ENCODE measurements around the gene RNFT2.
A peak's percentile ranks its signal among the peaks of the same experiment; 100 is the strongest.

Gene RNFT2

GRCh38 chr12:116700066-116700465, 38.0 kb upstream of the RNFT2 start:
- no peak for TF ChIP-seq CTCF (IDR thresholded peaks at IDR 0.05; ENCODE audit: low read depth, low read length, poor library complexity, severe bottlenecking)
- no peak for TF ChIP-seq EZH2phosphoT487 (IDR thresholded peaks at IDR 0.05; ENCODE audit: borderline replicate concordance, low read length)
- no peaks in the 10 kb centered on the region for H4K20me1 ChIP-seq (ENCODE audit: control insufficient read depth, insufficient read depth, low read depth, low read length)
- peaks cover 5% of the 10 kb centered on the region for H3F3A ChIP-seq (ENCODE audit: control insufficient read depth, insufficient read depth)
- no peak overlapping the region for H3K27ac ChIP-seq (ENCODE audit: low read depth, low read length)
- H3K4me2 ChIP-seq (ENCODE audit: low read length), result no peak overlapping the region
- H3K9me3 ChIP-seq (ENCODE audit: control insufficient read depth, insufficient read depth, low read length), result no peaks in the 10 kb centered on the region
- no peaks in the 10 kb centered on the region for H3K36me3 ChIP-seq (ENCODE audit: control insufficient read depth, low read length)
- no peaks in the 10 kb centered on the region for H3K79me2 ChIP-seq (ENCODE audit: control insufficient read depth, low read length)
- peaks cover 13% of the 10 kb centered on the region for H3K27me3 ChIP-seq (ENCODE audit: control insufficient read depth, low read length)
- peaks cover 37% of the 10 kb centered on the region for H3K4me1 ChIP-seq (ENCODE audit: control insufficient read depth, low read length)
- H3K9me2 ChIP-seq (replicated peaks; ENCODE audit: control insufficient read depth, low read length), result no peaks in the 10 kb centered on the region
- no peak overlapping the region for H3K4me3 ChIP-seq (ENCODE audit: low read length)

- Histone ChIP-seq H3F3A (ENCODE audit: control insufficient read depth, insufficient read depth) (peaks cover 15% of the 10 kb centered on the region), H3K27me3 (ENCODE audit: control insufficient read depth, low read length) (peaks cover 3% of the 10 kb centered on the region), H3K9me2 (replicated peaks; ENCODE audit: control insufficient read depth, low read length) (no peaks in the 10 kb centered on the region), H3K9me3 (ENCODE audit: control insufficient read depth, insufficient read depth, low read length) (no peaks in the 10 kb centered on the region), H3K36me3 (ENCODE audit: control insufficient read depth, low read length) (no peaks in the 10 kb centered on the region), H3K4me2 (ENCODE audit: low read length) (no peak overlapping the region), H3K79me2 (ENCODE audit: control insufficient read depth, low read length) (no peaks in the 10 kb centered on the region), H3K4me1 (ENCODE audit: control insufficient read depth, low read length) (peaks cover 32% of the 10 kb centered on the region), H3K4me3 (ENCODE audit: low read length) (no peak overlapping the region), H4K20me1 (ENCODE audit: control insufficient read depth, insufficient read depth, low read depth, low read length) (no peaks in the 10 kb centered on the region), H3K27ac (ENCODE audit: low read depth, low read length) (no peak overlapping the region)
- TF ChIP-seq EZH2phosphoT487 (IDR thresholded peaks at IDR 0.05; ENCODE audit: borderline replicate concordance, low read length) (no peak), CTCF (IDR thresholded peaks at IDR 0.05; ENCODE audit: low read depth, low read length, poor library complexity, severe bottlenecking) (no peak)
Measured at GRCh38 chr12:116701432-116701831, 36.7 kb upstream of the RNFT2 start.

DNA sequence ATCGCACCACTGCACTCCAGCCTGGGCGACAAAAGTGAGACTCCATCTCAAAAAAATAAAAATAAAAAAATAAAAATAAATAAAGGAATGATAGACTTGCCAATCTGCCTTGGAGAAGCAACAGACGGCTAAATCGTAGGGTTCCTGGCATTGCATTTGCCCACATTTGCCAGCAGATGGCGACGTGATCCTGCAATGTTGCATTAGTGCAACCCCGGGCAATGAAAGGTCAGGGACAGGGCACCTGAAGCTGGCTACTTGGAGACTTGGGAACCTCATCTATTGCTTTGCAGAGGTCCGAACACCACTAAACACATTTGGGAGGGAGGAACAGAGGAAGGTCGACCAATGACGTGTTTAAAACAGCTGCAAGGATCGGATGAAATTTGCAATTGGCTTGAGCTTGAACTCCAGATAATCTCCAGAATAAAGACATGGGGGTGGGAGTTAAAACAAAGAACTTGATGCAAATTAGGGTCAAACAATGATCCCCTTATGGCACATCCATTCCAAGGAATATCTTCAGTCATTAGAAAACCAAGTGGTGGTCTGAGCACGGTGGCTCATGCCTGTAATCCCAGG, 34.8 kb upstream of the RNFT2 start:
- peak; percentile 81 for TF ChIP-seq CTCF (IDR thresholded peaks at IDR 0.05; ENCODE audit: low read depth, low read length, poor library complexity, severe bottlenecking)
- no peak for TF ChIP-seq EZH2phosphoT487 (IDR thresholded peaks at IDR 0.05; ENCODE audit: borderline replicate concordance, low read length)

More for the DNA sequence above, 34.8 kb upstream of the RNFT2 start:
- H3K36me3 ChIP-seq (ENCODE audit: control insufficient read depth, low read length), result no peaks in the 10 kb centered on the region
- peaks cover 47% of the 10 kb centered on the region for H3K4me1 ChIP-seq (ENCODE audit: control insufficient read depth, low read length)
- no peaks in the 10 kb centered on the region for H4K20me1 ChIP-seq (ENCODE audit: control insufficient read depth, insufficient read depth, low read depth, low read length)
- H3F3A ChIP-seq (ENCODE audit: control insufficient read depth, insufficient read depth), result peaks cover 23% of the 10 kb centered on the region
- no peaks in the 10 kb centered on the region for H3K9me2 ChIP-seq (replicated peaks; ENCODE audit: control insufficient read depth, low read length)
- peak overlapping the region; percentile 29 for H3K4me2 ChIP-seq (ENCODE audit: low read length)
- H3K27ac ChIP-seq (ENCODE audit: low read depth, low read length), result no peak overlapping the region
- H3K9me3 ChIP-seq (ENCODE audit: control insufficient read depth, insufficient read depth, low read length), result no peaks in the 10 kb centered on the region
- peak overlapping the region; percentile 8 for H3K4me3 ChIP-seq (ENCODE audit: low read length)
- H3K79me2 ChIP-seq (ENCODE audit: control insufficient read depth, low read length), result no peaks in the 10 kb centered on the region
- no peaks in the 10 kb centered on the region for H3K27me3 ChIP-seq (ENCODE audit: control insufficient read depth, low read length)

All from DOHH2 (cell line).